Astrocyte (in vitro differentiated cells and primary cell): Measurements from ENCODE around the gene ANGPTL1.

Source experiments
- EZH2 ChIP-seq: IDR thresholded peaks from 2 replicates; pipeline ENCODE4 v1.6.1; 2012; ENCODE audit warnings: mild to moderate bottlenecking, low read length, inconsistent platforms; ENCODE audit not compliant: insufficient read depth
- TF ChIP-seq, protein P1 (sequence below): IDR thresholded peaks from 2 replicates; pipeline ENCODE4 v1.5.1; 2011; ENCODE audit warnings: low read depth, mild to moderate bottlenecking, inconsistent platforms, low read length, moderate library complexity; ENCODE audit not compliant: insufficient read depth

DNA sequence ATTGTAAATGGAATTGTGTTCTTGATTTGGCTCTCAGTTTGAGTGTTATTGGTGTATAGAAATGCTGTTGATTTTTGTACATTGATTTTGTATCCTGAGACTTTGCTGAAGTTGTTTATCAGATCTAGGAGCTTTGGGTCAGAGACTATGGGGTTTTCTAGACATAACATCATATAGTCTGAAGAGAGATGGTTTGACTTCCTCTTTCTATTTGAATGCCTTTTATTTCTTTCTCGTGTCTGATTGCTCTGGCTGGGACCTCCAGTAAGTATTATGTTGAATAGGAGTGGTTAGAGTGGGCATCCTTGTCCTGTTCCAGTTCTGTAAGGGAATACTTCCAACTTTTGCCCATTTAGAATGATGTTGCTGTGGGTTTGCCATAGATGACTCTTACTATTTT is 39.1 kb upstream of the ANGPTL1 start:
- TF ChIP-seq, protein P1, sequence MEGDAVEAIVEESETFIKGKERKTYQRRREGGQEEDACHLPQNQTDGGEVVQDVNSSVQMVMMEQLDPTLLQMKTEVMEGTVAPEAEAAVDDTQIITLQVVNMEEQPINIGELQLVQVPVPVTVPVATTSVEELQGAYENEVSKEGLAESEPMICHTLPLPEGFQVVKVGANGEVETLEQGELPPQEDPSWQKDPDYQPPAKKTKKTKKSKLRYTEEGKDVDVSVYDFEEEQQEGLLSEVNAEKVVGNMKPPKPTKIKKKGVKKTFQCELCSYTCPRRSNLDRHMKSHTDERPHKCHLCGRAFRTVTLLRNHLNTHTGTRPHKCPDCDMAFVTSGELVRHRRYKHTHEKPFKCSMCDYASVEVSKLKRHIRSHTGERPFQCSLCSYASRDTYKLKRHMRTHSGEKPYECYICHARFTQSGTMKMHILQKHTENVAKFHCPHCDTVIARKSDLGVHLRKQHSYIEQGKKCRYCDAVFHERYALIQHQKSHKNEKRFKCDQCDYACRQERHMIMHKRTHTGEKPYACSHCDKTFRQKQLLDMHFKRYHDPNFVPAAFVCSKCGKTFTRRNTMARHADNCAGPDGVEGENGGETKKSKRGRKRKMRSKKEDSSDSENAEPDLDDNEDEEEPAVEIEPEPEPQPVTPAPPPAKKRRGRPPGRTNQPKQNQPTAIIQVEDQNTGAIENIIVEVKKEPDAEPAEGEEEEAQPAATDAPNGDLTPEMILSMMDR, result no peak
- TF ChIP-seq EZH2, result no peak
